B cell (primary cell): ENCODE results near the gene ACP5. TPM values are rescaled to one million over a fixed set of nuclear protein-coding genes. Genes with fewer than 3 reads are reported as not detected.

ENCODE experiments used
- ATAC-seq: fragments of 200-7000 bp; cut with Tn5 transposase; one replicate; pipeline ENCODE4 v1.10.0; 2021; ENCODE audit warnings: low read depth, mild to moderate bottlenecking, moderate number of reproducible peaks, moderate library complexity
- CTCF ChIA-PET: fragments of 350-600 bp; sonication (Branson Sonifier 250); formaldehyde crosslinking; loops from one replicate; lab custom pipeline; 2021; ENCODE audit warnings: antibody characterized with exemption, inconsistent platforms; lab: Charles Lee
- POLR2A ChIA-PET: fragments of 350-600 bp; sonication (Branson Sonifier 250); formaldehyde crosslinking; loops from one replicate; lab custom pipeline; 2021; ENCODE audit warnings: antibody characterized with exemption; lab: Charles Lee
- DNase-seq: peaks from one replicate; pipeline ENCODE4 v3.0.0; 2013
- H2AFZ ChIP-seq: 2 replicates; pipeline ENCODE4 v1.6.1; 2012; ENCODE audit warnings: mild to moderate bottlenecking, low read depth, low read length; ENCODE audit not compliant: insufficient read depth, poor library complexity, severe bottlenecking
- H3K27ac ChIP-seq, 2 donors: 1 replicate in 1 of 2; 2 replicates in 1 of 2; pipeline ENCODE4 v1.5.1; 2012 to 2013; ENCODE audit warnings: low read length in 2 of 2, mild to moderate bottlenecking in 2 of 2, moderate library complexity in 1 of 2
- H3K27me3 ChIP-seq, 4 experiments: fragments of 200-600 bp in 1 of 4; sonication (generic) in 1 of 4; replicated peaks in 1 of 4; 1 replicate in 2 of 4; 2 replicates in 2 of 4; pipeline versions ENCODE4 v1.6.1 to v1.7.0; 2013 to 2016; ENCODE audit warnings: low read length in 3 of 4, mild to moderate bottlenecking in 2 of 4, mixed read lengths in 1 of 4, moderate library complexity in 1 of 4; ENCODE audit not compliant: insufficient read depth in 4 of 4, control insufficient read depth in 3 of 4; ENCODE audit errors: control extremely low read depth in 1 of 4
- H3K36me3 ChIP-seq, 2 experiments: replicated peaks in 1 of 2; 1 replicate in 1 of 2; 2 replicates in 1 of 2; pipeline versions ENCODE4 v1.6.1 to v1.7.1; 2013; ENCODE audit warnings: low read length in 1 of 2; ENCODE audit not compliant: insufficient read depth in 2 of 2, control insufficient read depth in 1 of 2; ENCODE audit errors: control extremely low read depth in 1 of 2, extremely low read depth in 1 of 2
- H3K4me1 ChIP-seq, 2 donors: fragments of 200-600 bp in 1 of 2; sonication (generic) in 1 of 2; 1 replicate in 1 of 2; 2 replicates in 1 of 2; pipeline versions ENCODE4 v1.5.1 to v1.6.1; 2013 to 2017; ENCODE audit warnings: low read length in 2 of 2; ENCODE audit not compliant: control insufficient read depth in 2 of 2, insufficient read depth in 2 of 2
- H3K4me2 ChIP-seq: replicated peaks from 2 replicates; pipeline ENCODE3; 2012; ENCODE audit warnings: mild to moderate bottlenecking, low read depth, low read length; ENCODE audit not compliant: poor library complexity, severe bottlenecking
- H3K4me3 ChIP-seq, 5 experiments: fragments of 200-600 bp in 1 of 5; sonication (generic) in 1 of 5; 1 replicate in 3 of 5; 2 replicates in 2 of 5; pipeline versions ENCODE4 v1.5.1 to v1.7.0; 2011 to 2016; ENCODE audit warnings: low read length in 4 of 5, mild to moderate bottlenecking in 4 of 5, low read depth in 2 of 5, control low read depth in 1 of 5, moderate library complexity in 1 of 5; ENCODE audit not compliant: insufficient read depth in 1 of 5; ENCODE audit errors: control extremely low read depth in 1 of 5, extremely low read depth in 1 of 5
- H3K79me2 ChIP-seq: fragments of 200-600 bp; sonication (generic); one replicate; pipeline ENCODE4 v1.6.0; 2016; ENCODE audit warnings: low read length; ENCODE audit not compliant: control insufficient read depth, insufficient read depth
- H3K9ac ChIP-seq: fragments of 200-600 bp; sonication (generic); 2 replicates; pipeline ENCODE4 v1.6.1; 2017; ENCODE audit warnings: mild to moderate bottlenecking, low read length, moderate library complexity
- H3K9me3 ChIP-seq, 3 donors: one replicate each; pipeline versions ENCODE4 v1.6.1 to v1.7.1; 2013; ENCODE audit warnings: low read length in 2 of 3; ENCODE audit not compliant: control insufficient read depth in 2 of 3, insufficient read depth in 1 of 3; ENCODE audit errors: control extremely low read depth in 1 of 3
- H4K20me1 ChIP-seq: 2 replicates; pipeline ENCODE4 v1.6.0; 2012; ENCODE audit warnings: mild to moderate bottlenecking, low read length; ENCODE audit not compliant: insufficient read depth, control insufficient read depth, poor library complexity, severe bottlenecking
- H3K27ac Mint-ChIP-seq: one replicate; pipeline ENCODE4 v1.8.0; 2021; ENCODE audit warnings: mixed read lengths
- H3K27me3 Mint-ChIP-seq: one replicate; pipeline ENCODE4 v1.8.0; 2021; ENCODE audit warnings: mixed read lengths
- H3K4me1 Mint-ChIP-seq: one replicate; pipeline ENCODE4 v1.8.0; 2021; ENCODE audit warnings: mixed read lengths
- H3K4me3 Mint-ChIP-seq: one replicate; pipeline ENCODE4 v1.8.0; 2021; ENCODE audit warnings: mixed read lengths
- H3K9me3 Mint-ChIP-seq: one replicate; pipeline ENCODE4 v1.8.0; 2022; ENCODE audit warnings: mixed read lengths; ENCODE audit not compliant: insufficient read depth
- CTCF ChIP-seq: fragments of 200-600 bp; IDR thresholded peaks from one replicate; pipeline ENCODE4 v1.8.0; 2022; ENCODE audit warnings: antibody characterized with exemption, mild to moderate bottlenecking
- EZH2 ChIP-seq: IDR thresholded peaks from 2 replicates; pipeline ENCODE4 v1.6.1; 2012; ENCODE audit warnings: borderline replicate concordance, low read depth, mild to moderate bottlenecking, moderate library complexity, low read length; ENCODE audit not compliant: insufficient read depth, poor library complexity, severe bottlenecking
- WGBS: methylation state at CpG from one replicate; pipeline ENCODE4 v1.1.5; 2013; ENCODE audit warnings: missing lambda C conversion rate; ENCODE audit not compliant: insufficient coverage; 5-methylcytosine and 5-hydroxymethylcytosine counted together
- intact Hi-C: fragments of 100-400 bp; cut with micrococcal nuclease; formaldehyde crosslinking; loops from one replicate; pipeline ENCODE4 v1.10.0; 2022
- polyA plus RNA-seq: library from polyadenylated mRNA; depleted of rRNA; stranded (reverse); fragments of >200 nt; gene quantifications from 2 replicates; pipeline ENCODE4 v1.2.3, GENCODE V29; 2012
- total RNA-seq, 2 donors: library from RNA; stranded (reverse); fragments of 120-200 nt in 1 of 2; gene quantifications; 1 replicate in 1 of 2; 2 replicates in 1 of 2; pipeline versions ENCODE4 v1.2.3 to v1.2.4, GENCODE V29; 2013 to 2022

The ACP5 gene
- total and polyA plus RNA-seq, 2 donors (not counting 1 experiment from before 2014, with no cell fraction given), result 151 to 169 TPM

GRCh38 chr19:11551603-11552235 is 25.7 kb downstream of the ACP5 start:
- no peak overlapping the region for H3K27ac ChIP-seq
- H3K4me3 ChIP-seq, result no peak overlapping the region
- peaks cover 31% of the 10 kb centered on the region for H4K20me1 ChIP-seq
- intact Hi-C loops, result no loop called here
- Mint-ChIP-seq H3K4me1 (peaks cover 38% of the 10 kb centered on the region), H3K4me3 (no peak overlapping the region), H3K27ac (no peak overlapping the region), H3K27me3 (no peaks in the 10 kb centered on the region), H3K9me3 (no peaks in the 10 kb centered on the region)
- peaks cover 22 to 39% of the 10 kb centered on the region in 2 donors for H3K4me1 ChIP-seq
- no peak overlapping the region for H2AFZ ChIP-seq
- TF ChIP-seq EZH2 (no peak), CTCF (no peak)
- ChIA-PET CTCF (no interaction called here), POLR2A (interaction anchor here (0.6 kb wide), 1 partner anchor 40 kb away, joined by 4 read pairs; no protein-coding TSS in a partner anchor)
- H3K36me3 ChIP-seq, result peaks cover 0 to 34% of the 10 kb centered on the region in 2 experiments
- H3K9me3 ChIP-seq, result no peaks in the 10 kb centered on the region
- WGBS, result 94% methylated on average over 24 of the region's 26 CpGs
- no peaks in the 10 kb centered on the region for H3K27me3 ChIP-seq
- H3K4me2 ChIP-seq, result no peak overlapping the region
- no peak overlapping the region for H3K9ac ChIP-seq
- no peak for DNase-seq
- no peak for ATAC-seq
- H3K79me2 ChIP-seq, result peaks cover 10% of the 10 kb centered on the region

- peak overlapping the region; percentile 26 for H3K27ac Mint-ChIP-seq
- DNase-seq, result no peak
- TF ChIP-seq CTCF (no peak), EZH2 (no peak)
- H3K27me3 Mint-ChIP-seq, result no peaks in the 10 kb centered on the region
- WGBS, result 96% methylated on average over 7 of the region's 8 CpGs
- H4K20me1 ChIP-seq, result peaks cover 17% of the 10 kb centered on the region
- ATAC-seq, result no peak
- H2AFZ ChIP-seq, result no peak overlapping the region
- ChIA-PET CTCF (no interaction called here), POLR2A (no interaction called here)
- peaks cover 0 to 30% of the 10 kb centered on the region in 2 experiments for H3K36me3 ChIP-seq
- no peak overlapping the region for H3K4me3 Mint-ChIP-seq
- H3K9ac ChIP-seq, result no peak overlapping the region
- intact Hi-C loops, result no loop called here
- H3K4me1 ChIP-seq, result peaks cover 19 to 33% of the 10 kb centered on the region in 2 donors
- H3K9me3 Mint-ChIP-seq, result no peaks in the 10 kb centered on the region
- H3K9me3 ChIP-seq, result no peaks in the 10 kb centered on the region
- H3K4me1 Mint-ChIP-seq, result peaks cover 28% of the 10 kb centered on the region
- H3K27ac ChIP-seq, result no peak overlapping the region
- H3K79me2 ChIP-seq, result no peaks in the 10 kb centered on the region
- no peak overlapping the region for H3K4me3 ChIP-seq
- H3K4me2 ChIP-seq, result no peak overlapping the region
- no peaks in the 10 kb centered on the region for H3K27me3 ChIP-seq
Observed at GRCh38 chr19:11550265-11550664, 27.2 kb downstream of the ACP5 start.
